ENCODE measurements around the gene MORN4.

Gene MORN4

GRCh38 chr10:97608991-97609561 lies 24.2 kb downstream of the MORN4 start:
- Histone ChIP-seq H3K27ac (ENCODE audit: low read length) (no peak overlapping the region), H3K9ac (ENCODE audit: low read depth, low read length) (no peak overlapping the region), H3K36me3 (ENCODE audit: insufficient read depth, low read depth, low read length) (no peaks in the 10 kb centered on the region), H3K4me3 (ENCODE audit: low read length) (no peak overlapping the region), H3K9me3 (ENCODE audit: insufficient read depth, low read depth, low read length) (no peaks in the 10 kb centered on the region), H3K27me3 (ENCODE audit: insufficient read depth, low read length) (no peaks in the 10 kb centered on the region), H3K4me1 (ENCODE audit: insufficient read depth, low read length) (no peaks in the 10 kb centered on the region; the same call in 1 of the 2 replicates)

DNA sequence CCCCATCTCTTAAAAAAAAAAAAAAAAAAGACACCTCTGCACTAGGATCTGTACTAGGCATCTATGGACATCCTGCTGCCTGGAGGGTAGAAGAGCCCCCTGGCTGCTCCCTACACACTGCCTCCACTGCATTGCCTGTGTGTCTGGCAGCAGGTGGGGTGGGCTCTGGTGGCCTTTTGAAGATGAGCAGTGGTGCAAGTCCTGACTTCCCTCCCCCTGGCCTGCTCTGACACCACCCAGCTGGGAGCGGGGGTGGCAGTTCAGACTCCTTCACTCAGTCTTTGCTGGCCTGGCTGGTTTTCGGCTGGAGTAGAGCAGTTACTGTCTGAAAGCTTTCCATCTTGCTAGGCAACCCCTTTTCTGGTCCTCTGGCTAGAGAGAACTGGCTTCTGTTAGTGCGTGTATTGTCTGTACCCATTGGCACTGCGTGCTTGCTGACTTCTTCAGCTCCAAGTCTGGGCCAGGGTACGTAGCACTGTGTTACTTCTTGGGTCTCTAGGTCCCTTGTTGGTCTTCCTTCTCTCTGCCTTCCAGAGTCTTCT lies 26.1 kb downstream of the MORN4 start:
- Histone ChIP-seq H3K36me3 (ENCODE audit: insufficient read depth, low read depth, low read length) (no peaks in the 10 kb centered on the region), H3K9me3 (ENCODE audit: insufficient read depth, low read depth, low read length) (no peaks in the 10 kb centered on the region), H3K27ac (ENCODE audit: low read length) (no peak overlapping the region), H3K4me1 (ENCODE audit: insufficient read depth, low read length) (no peaks in the 10 kb centered on the region; the same call in 1 of the 2 replicates), H3K9ac (ENCODE audit: low read depth, low read length) (no peak overlapping the region), H3K27me3 (ENCODE audit: insufficient read depth, low read length) (no peaks in the 10 kb centered on the region), H3K4me3 (ENCODE audit: low read length) (no peak overlapping the region)

GRCh38 chr10:97601268-97602215 lies 31.8 kb downstream of the MORN4 start:
- Histone ChIP-seq H3K4me3 (ENCODE audit: low read length) (no peak overlapping the region), H3K9ac (ENCODE audit: low read depth, low read length) (no peak overlapping the region), H3K27me3 (ENCODE audit: insufficient read depth, low read length) (no peaks in the 10 kb centered on the region), H3K9me3 (ENCODE audit: insufficient read depth, low read depth, low read length) (no peaks in the 10 kb centered on the region), H3K27ac (ENCODE audit: low read length) (no peak overlapping the region), H3K4me1 (ENCODE audit: insufficient read depth, low read length) (no peaks in the 10 kb centered on the region), H3K36me3 (ENCODE audit: insufficient read depth, low read depth, low read length) (no peaks in the 10 kb centered on the region)

DNA sequence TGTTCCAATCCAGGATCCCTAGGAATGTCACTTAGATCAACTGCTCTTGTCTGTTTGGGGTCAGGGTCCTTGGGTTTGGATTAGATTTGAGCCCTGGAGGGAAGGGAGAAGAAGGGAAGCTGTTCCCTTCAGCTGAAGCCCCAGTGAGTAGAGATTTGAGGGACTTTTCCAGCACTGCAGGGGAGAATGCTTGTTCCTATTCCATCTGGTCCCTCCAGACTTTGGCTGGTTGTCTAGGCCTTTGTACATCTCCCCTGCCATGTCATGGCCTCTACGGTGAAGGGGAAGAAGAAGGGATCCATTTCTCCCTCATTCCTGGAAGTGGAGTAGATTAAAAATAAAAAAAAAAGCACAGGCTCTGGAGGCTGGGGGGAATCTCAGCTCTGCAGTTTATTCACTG lies 32.7 kb downstream of the MORN4 start:
- no peaks in the 10 kb centered on the region for H3K36me3 ChIP-seq (ENCODE audit: insufficient read depth, low read depth, low read length)
- H3K4me1 ChIP-seq (ENCODE audit: insufficient read depth, low read length): no peaks in the 10 kb centered on the region

DNA sequence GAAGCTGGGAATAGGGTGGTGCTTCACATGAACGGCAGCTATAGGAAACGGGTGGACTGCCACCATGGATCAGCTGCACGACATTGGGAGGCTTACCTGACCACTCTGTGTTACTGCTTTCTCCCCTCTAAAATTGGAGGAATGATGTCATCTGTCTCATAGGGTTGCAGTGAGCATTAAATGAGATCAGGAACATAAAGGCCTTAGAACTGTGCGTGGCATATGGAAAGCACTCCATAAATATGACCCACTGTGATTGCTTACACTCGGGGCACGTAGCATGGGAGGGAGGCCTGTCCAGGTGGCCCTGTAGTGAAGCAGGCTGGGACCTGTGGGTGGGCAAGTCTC lies 34.1 kb downstream of the MORN4 start:
- Histone ChIP-seq H3K9me3 (ENCODE audit: insufficient read depth, low read depth, low read length) (no peaks in the 10 kb centered on the region), H3K4me3 (ENCODE audit: low read length) (no peak overlapping the region), H3K4me1 (ENCODE audit: insufficient read depth, low read length) (no peaks in the 10 kb centered on the region), H3K9ac (ENCODE audit: low read depth, low read length) (no peak overlapping the region), H3K27me3 (ENCODE audit: insufficient read depth, low read length) (no peaks in the 10 kb centered on the region), H3K27ac (ENCODE audit: low read length) (no peak overlapping the region), H3K36me3 (ENCODE audit: insufficient read depth, low read depth, low read length) (no peaks in the 10 kb centered on the region)

More for the DNA sequence above, 32.7 kb downstream of the MORN4 start:
- H3K27ac ChIP-seq (ENCODE audit: low read length): no peak overlapping the region
- no peaks in the 10 kb centered on the region for H3K27me3 ChIP-seq (ENCODE audit: insufficient read depth, low read length)
- H3K9me3 ChIP-seq (ENCODE audit: insufficient read depth, low read depth, low read length): no peaks in the 10 kb centered on the region
- no peak overlapping the region for H3K9ac ChIP-seq (ENCODE audit: low read depth, low read length)
- no peak overlapping the region for H3K4me3 ChIP-seq (ENCODE audit: low read length)

- Histone ChIP-seq H3K4me3 (ENCODE audit: low read length) (no peak overlapping the region), H3K4me1 (ENCODE audit: insufficient read depth, low read length) (no peaks in the 10 kb centered on the region), H3K27ac (ENCODE audit: low read length) (no peak overlapping the region), H3K9ac (ENCODE audit: low read depth, low read length) (no peak overlapping the region), H3K36me3 (ENCODE audit: insufficient read depth, low read depth, low read length) (no peaks in the 10 kb centered on the region), H3K9me3 (ENCODE audit: insufficient read depth, low read depth, low read length) (no peaks in the 10 kb centered on the region), H3K27me3 (ENCODE audit: insufficient read depth, low read length) (no peaks in the 10 kb centered on the region)
Observed at GRCh38 chr10:97598407-97599271, 34.7 kb downstream of the MORN4 start.

DNA sequence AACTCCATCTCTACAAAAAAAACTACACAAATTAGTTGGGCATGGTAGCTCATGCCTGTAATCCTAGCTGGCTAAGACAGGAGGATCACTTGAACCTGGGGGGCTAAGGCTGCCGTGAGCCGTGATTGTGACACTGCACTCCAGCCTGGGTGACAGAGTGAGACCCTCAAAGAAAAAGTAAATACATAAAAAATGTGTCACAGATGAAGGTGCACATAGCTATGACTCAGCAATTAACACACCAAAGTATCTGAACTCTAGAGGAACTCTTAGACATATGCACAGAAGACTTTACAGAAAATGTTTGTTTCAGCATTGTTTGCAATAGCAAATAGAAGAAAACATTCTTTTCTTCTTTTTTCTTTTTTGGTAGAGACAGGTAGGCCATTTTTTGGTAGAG lies 35.5 kb downstream of the MORN4 start:
- Histone ChIP-seq H3K9me3 (ENCODE audit: insufficient read depth, low read depth, low read length) (no peaks in the 10 kb centered on the region), H3K9ac (ENCODE audit: low read depth, low read length) (no peak overlapping the region), H3K36me3 (ENCODE audit: insufficient read depth, low read depth, low read length) (no peaks in the 10 kb centered on the region), H3K4me3 (ENCODE audit: low read length) (no peak overlapping the region), H3K4me1 (ENCODE audit: insufficient read depth, low read length) (no peaks in the 10 kb centered on the region), H3K27ac (ENCODE audit: low read length) (no peak overlapping the region), H3K27me3 (ENCODE audit: insufficient read depth, low read length) (no peaks in the 10 kb centered on the region)

GRCh38 chr10:97596101-97597082 lies 36.9 kb downstream of the MORN4 start:
- Histone ChIP-seq H3K36me3 (ENCODE audit: insufficient read depth, low read depth, low read length) (no peaks in the 10 kb centered on the region), H3K9ac (ENCODE audit: low read depth, low read length) (no peak overlapping the region), H3K4me3 (ENCODE audit: low read length) (no peak overlapping the region), H3K4me1 (ENCODE audit: insufficient read depth, low read length) (no peaks in the 10 kb centered on the region), H3K9me3 (ENCODE audit: insufficient read depth, low read depth, low read length) (no peaks in the 10 kb centered on the region), H3K27me3 (ENCODE audit: insufficient read depth, low read length) (no peaks in the 10 kb centered on the region), H3K27ac (ENCODE audit: low read length) (no peak overlapping the region)

DNA sequence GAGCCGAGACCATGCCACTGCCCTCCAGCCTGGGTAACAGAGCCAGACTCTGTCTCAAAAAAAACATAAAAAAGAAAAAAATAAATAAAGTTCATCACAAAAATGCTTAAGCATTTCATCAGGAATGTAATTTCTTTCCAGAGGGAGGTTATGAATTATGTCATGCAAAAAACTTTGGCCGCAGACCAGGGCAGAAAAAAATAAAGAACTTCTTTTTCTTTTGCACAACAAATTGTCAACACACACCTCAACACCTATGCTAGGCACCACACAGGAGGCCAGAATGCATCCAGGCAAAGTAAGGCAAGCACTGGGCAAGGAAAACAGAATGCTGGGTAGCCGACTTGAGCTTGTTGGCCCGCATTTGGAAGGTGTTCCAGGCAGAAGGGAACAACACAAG lies 39.9 kb downstream of the MORN4 start:
- Histone ChIP-seq H3K27ac (ENCODE audit: low read length) (no peak overlapping the region), H3K4me1 (ENCODE audit: insufficient read depth, low read length) (no peaks in the 10 kb centered on the region)

DNA sequence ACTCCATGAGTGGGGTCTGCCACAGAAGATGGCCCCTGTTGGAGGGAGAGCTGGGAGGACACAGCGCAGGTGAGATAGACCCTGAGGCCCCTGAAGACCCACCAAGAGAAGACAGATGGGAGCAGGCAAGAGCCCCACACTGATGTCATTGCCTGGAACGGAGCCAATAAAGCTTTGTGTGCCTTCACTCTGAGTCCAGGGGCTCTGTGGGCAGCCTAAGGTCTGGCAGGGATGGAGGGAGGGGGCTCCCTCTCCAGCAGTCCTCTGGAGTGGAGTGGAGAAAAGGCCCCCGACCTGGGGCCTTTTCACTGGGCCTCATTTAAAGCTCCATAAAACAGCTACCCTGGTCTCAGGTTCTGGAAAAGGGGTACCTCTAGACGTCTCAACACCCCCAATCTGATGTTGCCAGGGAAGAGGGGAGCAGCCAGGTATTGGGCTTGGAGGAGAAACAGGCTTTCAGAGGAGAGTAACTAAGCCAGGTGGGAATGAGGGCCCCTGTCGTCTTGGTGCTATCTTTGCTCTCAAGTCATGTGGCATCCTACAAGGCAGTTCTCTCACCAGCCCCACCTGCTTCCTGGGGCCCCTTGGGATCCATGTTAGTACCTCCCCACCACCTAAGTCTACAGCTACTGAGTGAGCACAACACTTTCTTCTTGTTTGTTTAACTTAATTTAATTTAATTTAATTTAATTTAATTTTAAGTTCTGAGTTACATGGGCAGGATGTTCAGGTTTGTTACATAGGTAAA lies 42.4 kb downstream of the MORN4 start:
- Histone ChIP-seq H3K9me3 (ENCODE audit: insufficient read depth, low read depth, low read length) (no peaks in the 10 kb centered on the region), H3K9ac (ENCODE audit: low read depth, low read length) (no peak overlapping the region), H3K36me3 (ENCODE audit: insufficient read depth, low read depth, low read length) (no peaks in the 10 kb centered on the region), H3K27ac (ENCODE audit: low read length) (no peak overlapping the region), H3K4me1 (ENCODE audit: insufficient read depth, low read length) (no peaks in the 10 kb centered on the region), H3K27me3 (ENCODE audit: insufficient read depth, low read length) (no peaks in the 10 kb centered on the region), H3K4me3 (ENCODE audit: low read length) (no peak overlapping the region)

More for the DNA sequence above, 39.9 kb downstream of the MORN4 start:
- Histone ChIP-seq H3K4me3 (ENCODE audit: low read length) (no peak overlapping the region), H3K9me3 (ENCODE audit: insufficient read depth, low read depth, low read length) (no peaks in the 10 kb centered on the region), H3K9ac (ENCODE audit: low read depth, low read length) (no peak overlapping the region), H3K27me3 (ENCODE audit: insufficient read depth, low read length) (no peaks in the 10 kb centered on the region), H3K36me3 (ENCODE audit: insufficient read depth, low read depth, low read length) (no peaks in the 10 kb centered on the region)
